Cardiac muscle cell (in vitro differentiated cells and primary cell): ENCODE data around the gene GGA3. TPM values are rescaled to one million over a fixed set of nuclear protein-coding genes. Genes with fewer than 3 reads are reported as not detected.
"Not testable (repeated sequence)": the region's sequence is repeated elsewhere in the genome, so short reads cannot be mapped to it uniquely, and the experiment has no call there.

ENCODE experiments used
- DNase-seq, 2 donors: peaks; one replicate each; pipeline versions ENCODE4 v3.0.0 to v3.0.0-alpha.2; 2010 to 2017; ENCODE audit warnings: low read depth in 1 of 2, low spot score in 1 of 2
- H3K27ac ChIP-seq: fragments of 200-600 bp; sonication (generic); 2 replicates; pipeline ENCODE4 v1.5.1; 2016
- H3K27me3 ChIP-seq: fragments of 200-600 bp; sonication (generic); 2 replicates; pipeline ENCODE4 v1.6.0; 2016; ENCODE audit warnings: control low read depth
- H3K36me3 ChIP-seq: fragments of 200-600 bp; sonication (generic); 2 replicates; pipeline ENCODE4 v1.5.1; 2016; ENCODE audit warnings: control low read depth
- H3K4me1 ChIP-seq: fragments of 200-600 bp; sonication (generic); 2 replicates; pipeline ENCODE4 v1.8.1; 2017; ENCODE audit warnings: low read depth, mild to moderate bottlenecking, mixed run types
- H3K4me3 ChIP-seq: fragments of 200-600 bp; sonication (generic); 2 replicates; pipeline ENCODE4 v1.5.1; 2016; ENCODE audit warnings: mild to moderate bottlenecking
- H3K9me3 ChIP-seq: fragments of 200-600 bp; sonication (generic); 2 replicates; pipeline ENCODE4 v1.5.1; 2017; ENCODE audit warnings: low read depth, mild to moderate bottlenecking, control low read depth
- CTCF ChIP-seq: IDR thresholded peaks from 2 replicates; pipeline ENCODE4 v1.5.1; 2012; ENCODE audit warnings: low read depth, mild to moderate bottlenecking, low read length
- polyA plus RNA-seq: library from polyadenylated mRNA; unstranded; fragments of >200 nt; fragmentation: Nextera tagmentation; extraction: Ambion mirVana; gene quantifications from 2 replicates; pipeline ENCODE4 v1.2.1, GENCODE V29; 2016
- total RNA-seq: library from RNA; depleted of rRNA; stranded (reverse); fragments of >200 nt; gene quantifications from 2 replicates; pipeline ENCODE4 v1.2.3, GENCODE V29; 2016

GGA3 gene
- total and polyA plus RNA-seq, 2 experiments from 2014 or later, result 25.6 to 35.3 TPM

GRCh38 chr17:75301049-75301448 is 39.6 kb upstream of the GGA3 start:
- H3K27ac ChIP-seq, result no peak overlapping the region
- H3K27me3 ChIP-seq, result no peaks in the 10 kb centered on the region
- TF ChIP-seq CTCF, result no peak
- H3K36me3 ChIP-seq, result no peaks in the 10 kb centered on the region
- H3K9me3 ChIP-seq, result no peaks in the 10 kb centered on the region
- no peak for DNase-seq
- no peak overlapping the region for H3K4me3 ChIP-seq
- H3K4me1 ChIP-seq, result no peaks in the 10 kb centered on the region

GRCh38 chr17:75300280-75300679 is 38.9 kb upstream of the GGA3 start:
- H3K36me3 ChIP-seq, result no peaks in the 10 kb centered on the region
- H3K27ac ChIP-seq, result no peak overlapping the region
- H3K27me3 ChIP-seq, result no peaks in the 10 kb centered on the region
- no peaks in the 10 kb centered on the region for H3K9me3 ChIP-seq
- peaks cover 3% of the 10 kb centered on the region for H3K4me1 ChIP-seq
- TF ChIP-seq CTCF, result no peak
- no peak overlapping the region for H3K4me3 ChIP-seq
- DNase-seq, result no peak

- no peak for TF ChIP-seq CTCF
- peaks cover 5% of the 10 kb centered on the region for H3K4me1 ChIP-seq
- H3K36me3 ChIP-seq, result no peaks in the 10 kb centered on the region
- H3K27me3 ChIP-seq, result no peaks in the 10 kb centered on the region
- H3K9me3 ChIP-seq, result no peaks in the 10 kb centered on the region
- H3K27ac ChIP-seq, result peak overlapping the region; percentile 38
- H3K4me3 ChIP-seq, result no peak overlapping the region
- DNase-seq, result no peak
Measured at GRCh38 chr17:75295201-75296158, 34.1 kb upstream of the GGA3 start.

GRCh38 chr17:75292810-75293448 is 31.5 kb upstream of the GGA3 start:
- not testable (repeated sequence) for H3K36me3 ChIP-seq, DNase-seq, H3K9me3 ChIP-seq, H3K4me1 ChIP-seq, H3K4me3 ChIP-seq, H3K27me3 ChIP-seq, H3K27ac ChIP-seq

- Histone ChIP-seq H3K27me3 (no peaks in the 10 kb centered on the region), H3K4me1 (no peaks in the 10 kb centered on the region), H3K4me3 (peak overlapping the region; percentile 44), H3K9me3 (no peaks in the 10 kb centered on the region), H3K36me3 (no peaks in the 10 kb centered on the region), H3K27ac (no peak overlapping the region)
- TF ChIP-seq CTCF, result peak; percentile 17
- DNase-seq, result peak; percentile 7 to 68
Measured at GRCh38 chr17:75289832-75290337, 28.5 kb upstream of the GGA3 start.
